PFSK-1 (cell line): ENCODE measurements around the gene SLC13A3.

Experiments
- FOXP2 ChIP-seq: optimal IDR thresholded peaks from 2 replicates; pipeline ENCODE3; 2011; ENCODE audit warnings: borderline replicate concordance, control low read depth, inconsistent platforms; ENCODE audit not compliant: insufficient read depth; ENCODE audit errors: extremely low read length, extremely low read depth
- POLR2AphosphoS5 ChIP-seq: IDR thresholded peaks from 2 replicates; pipeline ENCODE4 v1.6.1; 2012; ENCODE audit warnings: low read depth, mild to moderate bottlenecking, control low read depth, low read length, moderate library complexity
- SIN3A ChIP-seq: IDR thresholded peaks from 2 replicates; pipeline ENCODE4 v1.6.1; 2012; ENCODE audit warnings: mild to moderate bottlenecking, low read length, moderate library complexity, borderline replicate concordance; ENCODE audit not compliant: insufficient read depth
- TAF1 ChIP-seq: IDR thresholded peaks from 2 replicates; pipeline ENCODE4 v1.6.1; 2012; ENCODE audit warnings: low read length, control low read depth, borderline replicate concordance; ENCODE audit not compliant: insufficient read depth
- TF ChIP-seq, protein P1 (sequence below), 2 experiments: IDR thresholded peaks; 2 replicates each; pipeline versions ENCODE4 v1.6.1 to v1.8.0; 2011 to 2012; ENCODE audit warnings: low read depth in 2 of 2, low read length in 2 of 2, control low read depth in 1 of 2, inconsistent platforms in 1 of 2, mild to moderate bottlenecking in 1 of 2, moderate library complexity in 1 of 2; ENCODE audit not compliant: insufficient read depth in 1 of 2

GRCh38 chr20:46624946-46625345, 26.3 kb downstream of the SLC13A3 start:
- no peak for TF ChIP-seq FOXP2
- TF ChIP-seq POLR2AphosphoS5, result no peak
- TF ChIP-seq TAF1, result no peak
- TF ChIP-seq, protein P1, sequence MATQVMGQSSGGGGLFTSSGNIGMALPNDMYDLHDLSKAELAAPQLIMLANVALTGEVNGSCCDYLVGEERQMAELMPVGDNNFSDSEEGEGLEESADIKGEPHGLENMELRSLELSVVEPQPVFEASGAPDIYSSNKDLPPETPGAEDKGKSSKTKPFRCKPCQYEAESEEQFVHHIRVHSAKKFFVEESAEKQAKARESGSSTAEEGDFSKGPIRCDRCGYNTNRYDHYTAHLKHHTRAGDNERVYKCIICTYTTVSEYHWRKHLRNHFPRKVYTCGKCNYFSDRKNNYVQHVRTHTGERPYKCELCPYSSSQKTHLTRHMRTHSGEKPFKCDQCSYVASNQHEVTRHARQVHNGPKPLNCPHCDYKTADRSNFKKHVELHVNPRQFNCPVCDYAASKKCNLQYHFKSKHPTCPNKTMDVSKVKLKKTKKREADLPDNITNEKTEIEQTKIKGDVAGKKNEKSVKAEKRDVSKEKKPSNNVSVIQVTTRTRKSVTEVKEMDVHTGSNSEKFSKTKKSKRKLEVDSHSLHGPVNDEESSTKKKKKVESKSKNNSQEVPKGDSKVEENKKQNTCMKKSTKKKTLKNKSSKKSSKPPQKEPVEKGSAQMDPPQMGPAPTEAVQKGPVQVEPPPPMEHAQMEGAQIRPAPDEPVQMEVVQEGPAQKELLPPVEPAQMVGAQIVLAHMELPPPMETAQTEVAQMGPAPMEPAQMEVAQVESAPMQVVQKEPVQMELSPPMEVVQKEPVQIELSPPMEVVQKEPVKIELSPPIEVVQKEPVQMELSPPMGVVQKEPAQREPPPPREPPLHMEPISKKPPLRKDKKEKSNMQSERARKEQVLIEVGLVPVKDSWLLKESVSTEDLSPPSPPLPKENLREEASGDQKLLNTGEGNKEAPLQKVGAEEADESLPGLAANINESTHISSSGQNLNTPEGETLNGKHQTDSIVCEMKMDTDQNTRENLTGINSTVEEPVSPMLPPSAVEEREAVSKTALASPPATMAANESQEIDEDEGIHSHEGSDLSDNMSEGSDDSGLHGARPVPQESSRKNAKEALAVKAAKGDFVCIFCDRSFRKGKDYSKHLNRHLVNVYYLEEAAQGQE (IDR thresholded peaks at IDR 0.05; ENCODE audit: insufficient read depth in 1 of 2, low read depth in 2 of 2, low read length in 2 of 2), result no peak
- no peak for TF ChIP-seq SIN3A
